Endothelial cell (in vitro differentiated cells): ENCODE results near the gene TBRG4. TPM values are rescaled to one million over a fixed set of nuclear protein-coding genes. Genes with fewer than 3 reads are reported as not detected.

Experiments used
- DNase-seq: peaks from one replicate; pipeline ENCODE4 v3.0.0; 2021; ENCODE audit warnings: low spot score
- H3K27ac Mint-ChIP-seq: one replicate; pipeline ENCODE4 v1.8.0; 2021; ENCODE audit warnings: mixed read lengths, inconsistent platforms; ENCODE audit not compliant: unreplicated experiment
- H3K27me3 Mint-ChIP-seq: one replicate; pipeline ENCODE4 v1.8.0; 2021; ENCODE audit warnings: mild to moderate bottlenecking, moderate library complexity, mixed read lengths, inconsistent platforms; ENCODE audit not compliant: unreplicated experiment
- H3K36me3 Mint-ChIP-seq: one replicate; pipeline ENCODE4 v1.8.0; 2021; ENCODE audit warnings: mild to moderate bottlenecking, low read depth, mixed read lengths, inconsistent platforms; ENCODE audit not compliant: unreplicated experiment
- H3K4me1 Mint-ChIP-seq: one replicate; pipeline ENCODE4 v1.8.0; 2021; ENCODE audit warnings: mild to moderate bottlenecking, mixed read lengths, inconsistent platforms; ENCODE audit not compliant: unreplicated experiment
- H3K4me3 Mint-ChIP-seq: one replicate; pipeline ENCODE4 v1.8.0; 2021; ENCODE audit warnings: mild to moderate bottlenecking, mixed read lengths, inconsistent platforms; ENCODE audit not compliant: unreplicated experiment
- H3K9me3 Mint-ChIP-seq: one replicate; pipeline ENCODE4 v1.8.0; 2021; ENCODE audit warnings: mixed read lengths, inconsistent platforms; ENCODE audit not compliant: unreplicated experiment
- CTCF ChIP-seq: fragments of 200-600 bp; sonication (generic); IDR thresholded peaks from one replicate; pipeline ENCODE4 v1.5.0; 2021; ENCODE audit warnings: antibody characterized with exemption; ENCODE audit not compliant: unreplicated experiment
- total RNA-seq: library from RNA; stranded (reverse); fragmentation: NEBNext Ultra II Directional; extraction: Animal tissue kit (Norgen Biotek cat#: 25700); gene quantifications from one replicate; pipeline ENCODE4 v1.2.1, GENCODE V29; 2021; ENCODE audit not compliant: unreplicated experiment

TBRG4 gene
- total RNA-seq, 1 donor from 2014 or later: 48.1 TPM

GRCh38 chr7:45130910-45131309 is 19.4 kb upstream of the TBRG4 start:
- DNase-seq: no peak
- Mint-ChIP-seq H3K36me3 (no peaks in the 10 kb centered on the region), H3K4me3 (no peak overlapping the region), H3K27ac (no peak overlapping the region), H3K27me3 (peaks cover 8% of the 10 kb centered on the region), H3K9me3 (no peaks in the 10 kb centered on the region), H3K4me1 (no peaks in the 10 kb centered on the region)
- TF ChIP-seq CTCF: no peak

GRCh38 chr7:45129906-45130305 is 18.4 kb upstream of the TBRG4 start:
- H3K4me3 Mint-ChIP-seq: no peak overlapping the region
- no peaks in the 10 kb centered on the region for H3K36me3 Mint-ChIP-seq
- peaks cover 4% of the 10 kb centered on the region for H3K27me3 Mint-ChIP-seq
- no peak overlapping the region for H3K27ac Mint-ChIP-seq
- no peaks in the 10 kb centered on the region for H3K9me3 Mint-ChIP-seq
- no peaks in the 10 kb centered on the region for H3K4me1 Mint-ChIP-seq
- TF ChIP-seq CTCF: no peak
- no peak for DNase-seq

GRCh38 chr7:45129181-45129800 is 17.8 kb upstream of the TBRG4 start:
- H3K36me3 Mint-ChIP-seq: no peaks in the 10 kb centered on the region
- H3K9me3 Mint-ChIP-seq: no peaks in the 10 kb centered on the region
- no peak for DNase-seq
- no peak overlapping the region for H3K27ac Mint-ChIP-seq
- TF ChIP-seq CTCF: no peak
- H3K4me3 Mint-ChIP-seq: no peak overlapping the region
- no peaks in the 10 kb centered on the region for H3K4me1 Mint-ChIP-seq
- peaks cover 4% of the 10 kb centered on the region for H3K27me3 Mint-ChIP-seq

GRCh38 chr7:45126920-45127319 is 15.4 kb upstream of the TBRG4 start:
- Mint-ChIP-seq H3K36me3 (no peaks in the 10 kb centered on the region), H3K27ac (no peak overlapping the region)

More at GRCh38 chr7:45126920-45127319, 15.4 kb upstream of the TBRG4 start:
- Mint-ChIP-seq H3K27me3 (peaks cover 1% of the 10 kb centered on the region), H3K9me3 (no peaks in the 10 kb centered on the region), H3K4me1 (no peaks in the 10 kb centered on the region), H3K4me3 (no peak overlapping the region)
- TF ChIP-seq CTCF: no peak
- DNase-seq: no peak
